GM18951 (cell line): ENCODE data around the gene CNTRL.
"Not testable (repeated sequence)": the region's sequence is repeated elsewhere in the genome, so short reads cannot be mapped to it uniquely, and the experiment has no call there.

Experiments
- POLR2A ChIP-seq: IDR thresholded peaks from 4 replicates; pipeline ENCODE4 v1.6.1; 2011; ENCODE audit warnings: mild to moderate bottlenecking; ENCODE audit not compliant: insufficient read length, insufficient read depth; ENCODE audit errors: extremely low read depth
- in situ Hi-C: fragments of 300-500 bp; cut with MboI; formaldehyde crosslinking; loops from one replicate; pipeline ENCODE4 v1.12.0; 2022; ENCODE audit warnings: low sequenced_read_pairs, mixed read lengths, inconsistent platforms; ENCODE audit not compliant: unreplicated experiment

CNTRL gene

DNA sequence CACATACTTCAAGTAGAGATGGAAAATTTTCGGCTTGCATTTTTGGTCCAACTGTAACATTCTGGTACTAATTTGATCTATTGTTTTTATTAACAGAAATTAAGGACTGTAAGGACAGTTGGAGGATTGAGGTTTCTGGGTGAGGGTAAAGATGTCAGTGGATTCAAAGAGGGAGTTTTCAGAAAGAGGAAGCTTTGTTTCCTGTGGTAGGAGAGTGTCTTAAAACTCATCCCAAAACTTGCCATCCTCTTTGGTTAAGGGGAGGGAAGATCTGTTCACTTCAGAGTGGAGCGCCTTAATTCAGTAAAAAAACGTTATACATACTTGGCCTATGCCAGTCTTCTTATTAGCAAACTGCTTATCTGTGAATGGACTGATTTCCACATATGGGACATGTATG, 13.8 kb downstream of the CNTRL start:
- no peak for TF ChIP-seq POLR2A
- in situ Hi-C loops = no loop called here

DNA sequence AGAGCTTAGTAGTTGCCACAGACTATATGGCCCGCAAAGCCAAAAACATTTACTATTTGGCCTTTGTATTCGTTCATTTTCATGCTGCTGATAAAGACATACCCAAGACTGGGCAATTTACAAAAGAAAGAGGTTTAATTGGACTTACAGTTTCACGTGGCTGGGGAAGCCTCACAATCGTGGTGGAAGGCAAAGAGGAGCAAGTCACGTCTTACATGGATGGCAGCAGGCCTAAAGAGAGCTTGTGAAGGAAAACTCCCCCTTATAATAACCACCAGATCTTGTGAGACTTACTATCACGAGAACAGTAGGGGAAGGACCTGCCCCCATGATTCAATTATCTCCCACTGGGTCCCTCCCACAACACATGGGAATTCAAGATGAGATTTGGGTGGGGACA, 16.0 kb downstream of the CNTRL start:
- in situ Hi-C loops = not testable (repeated sequence)

- in situ Hi-C loops = no loop called here
- TF ChIP-seq POLR2A = no peak
Measured at GRCh38 chr9:121095057-121095456, 20.3 kb downstream of the CNTRL start.

- in situ Hi-C loops = no loop called here
- TF ChIP-seq POLR2A = no peak
Measured at GRCh38 chr9:121098567-121099198, 23.9 kb downstream of the CNTRL start.

GRCh38 chr9:121104054-121104453, 29.3 kb downstream of the CNTRL start:
- in situ Hi-C loops = not testable (repeated sequence)

DNA sequence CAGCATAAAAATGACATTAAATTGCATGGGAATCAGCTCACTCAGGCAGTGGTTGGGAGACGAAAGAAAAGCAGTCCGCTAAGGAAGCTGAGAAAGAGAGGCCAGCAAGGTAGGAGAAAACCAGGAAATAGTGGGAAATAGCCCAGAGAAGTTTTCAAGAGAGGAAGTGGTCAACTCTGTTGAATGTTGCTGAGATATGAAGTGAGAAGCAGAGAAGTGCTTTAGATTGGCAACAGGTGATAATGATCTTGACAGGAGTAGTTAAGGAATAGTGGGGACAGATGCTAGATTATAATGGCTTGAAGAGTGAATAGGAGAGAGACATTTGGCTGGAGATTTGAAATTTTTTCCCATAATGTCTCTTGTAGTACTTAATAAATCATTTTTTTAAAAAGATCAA, 30.8 kb downstream of the CNTRL start:
- in situ Hi-C loops = no loop called here

GRCh38 chr9:121107029-121107428, 32.3 kb downstream of the CNTRL start:
- in situ Hi-C loops = no loop called here
- no peak for TF ChIP-seq POLR2A

More for the DNA sequence above, 30.8 kb downstream of the CNTRL start:
- TF ChIP-seq POLR2A = no peak

DNA sequence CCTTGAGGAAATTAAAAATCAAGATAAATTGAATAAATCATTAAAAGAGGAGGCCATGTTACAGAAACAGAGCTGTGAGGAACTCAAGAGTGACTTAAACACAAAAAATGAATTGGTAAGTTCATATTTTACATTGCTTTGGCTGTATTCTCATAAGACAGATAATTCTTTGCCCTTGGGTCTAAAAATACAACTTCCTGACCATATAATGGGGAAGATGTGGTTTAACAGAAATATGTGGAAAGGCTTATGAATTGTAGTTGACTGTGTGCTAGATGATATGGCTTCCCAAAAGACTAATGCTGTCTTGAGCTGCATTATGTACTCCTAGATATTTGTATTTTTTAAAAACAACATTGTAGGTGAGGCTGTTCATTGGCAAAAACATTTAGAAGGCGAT, 33.1 kb downstream of the CNTRL start:
- TF ChIP-seq POLR2A = no peak
- in situ Hi-C loops = no loop called here

DNA sequence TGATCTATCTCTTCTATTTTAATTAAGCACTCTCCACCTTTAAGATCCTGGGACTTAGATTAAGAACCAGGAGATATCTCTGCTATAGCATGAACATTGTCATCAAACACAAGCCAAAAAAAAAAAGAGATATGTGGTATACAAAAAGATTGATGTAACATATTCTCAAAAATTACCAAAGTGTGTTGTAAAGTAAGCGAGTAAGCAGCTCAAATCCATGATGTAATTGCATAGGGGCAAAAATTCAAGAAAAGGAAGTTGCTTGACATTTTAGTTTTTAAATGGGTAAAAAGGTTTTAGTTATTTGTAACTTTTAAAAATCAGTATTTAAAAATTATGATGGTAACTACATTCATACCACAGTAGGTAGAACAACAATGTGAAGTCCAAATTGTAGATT, 40.7 kb downstream of the CNTRL start:
- TF ChIP-seq POLR2A = no peak
- in situ Hi-C loops = no loop called here

GRCh38 chr9:121118266-121118665, 43.5 kb downstream of the CNTRL start:
- in situ Hi-C loops = no loop called here
- no peak for TF ChIP-seq POLR2A

DNA sequence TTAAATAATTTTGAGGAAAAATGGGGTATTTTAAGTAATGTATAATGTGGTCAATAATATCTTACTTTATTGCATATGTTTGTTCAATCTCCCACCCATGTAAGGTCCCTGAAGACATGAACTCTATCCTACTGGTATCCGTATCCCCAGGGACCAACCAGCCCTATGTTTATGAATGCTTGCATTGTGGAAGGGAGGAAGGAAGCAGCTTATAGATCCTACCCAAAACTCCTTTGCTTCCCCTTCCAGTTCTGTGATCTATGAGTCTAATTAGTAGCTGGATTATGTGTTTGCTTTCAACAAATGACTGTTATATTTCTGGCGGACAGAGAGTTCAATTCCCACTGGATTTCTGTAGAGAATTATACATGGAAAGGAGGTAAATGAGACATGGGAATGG, 45.6 kb downstream of the CNTRL start:
- no peak for TF ChIP-seq POLR2A
- in situ Hi-C loops = no loop called here

GRCh38 chr9:121121582-121122087, 46.9 kb downstream of the CNTRL start:
- TF ChIP-seq POLR2A = peak; percentile 61
- in situ Hi-C loops = no loop called here

DNA sequence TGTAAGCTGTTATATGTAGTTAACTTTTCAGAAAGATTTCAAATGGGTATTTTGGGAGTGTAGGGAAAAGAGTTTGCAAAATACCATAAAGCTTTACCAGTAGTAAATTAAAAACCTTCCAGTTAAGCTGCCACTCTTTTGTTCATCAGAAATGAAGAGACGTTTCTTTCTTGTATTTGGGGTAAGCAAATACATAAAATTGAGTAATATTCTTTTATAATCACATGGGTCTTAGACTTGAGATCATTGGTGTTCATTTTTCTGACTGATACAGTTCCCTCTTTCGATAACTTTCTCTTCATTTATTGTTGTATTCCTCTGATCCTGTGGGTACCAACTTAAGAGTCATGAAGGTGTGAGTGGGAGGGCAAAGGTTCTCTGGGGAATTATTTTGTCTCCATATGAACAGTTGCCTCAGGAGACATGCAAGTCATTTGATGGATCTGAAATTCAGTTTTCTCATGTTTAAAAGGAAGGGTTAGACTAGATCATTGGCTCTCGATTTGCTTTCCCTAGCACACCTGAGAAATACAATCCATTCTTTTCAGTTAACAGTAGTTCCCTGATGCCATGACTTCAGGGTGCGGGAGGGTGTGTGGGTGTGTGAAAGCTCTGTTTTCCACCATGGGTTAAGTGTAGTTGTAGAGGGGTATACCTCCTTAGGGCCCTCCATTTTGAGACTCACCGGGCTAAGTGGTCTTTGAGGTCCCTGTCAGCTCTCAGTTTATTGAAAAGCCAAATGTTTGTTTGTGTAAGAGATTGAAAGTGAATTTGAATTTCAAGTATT, 47.7 kb downstream of the CNTRL start:
- TF ChIP-seq POLR2A = no peak
- in situ Hi-C loops = no loop called here

- in situ Hi-C loops = no loop called here
- no peak for TF ChIP-seq POLR2A
Measured at GRCh38 chr9:121123816-121124535, 49.2 kb downstream of the CNTRL start.

DNA sequence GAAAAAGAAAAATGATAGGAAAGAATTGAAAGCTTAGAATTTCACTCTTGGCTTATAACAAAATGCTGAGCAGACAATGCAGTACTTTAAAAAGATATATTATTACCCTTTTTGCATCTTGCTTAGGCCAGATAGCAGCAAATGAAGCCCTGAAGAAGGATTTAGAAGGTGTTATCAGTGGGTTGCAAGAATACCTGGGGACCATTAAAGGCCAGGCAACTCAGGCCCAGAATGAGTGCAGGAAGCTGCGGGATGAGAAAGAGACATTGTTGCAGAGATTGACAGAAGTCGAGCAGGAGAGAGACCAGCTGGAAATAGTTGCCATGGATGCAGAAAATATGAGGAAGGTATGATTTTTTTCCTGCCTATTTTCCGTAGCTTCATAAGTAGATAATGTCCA, 50.8 kb downstream of the CNTRL start:
- TF ChIP-seq POLR2A = no peak
- in situ Hi-C loops = no loop called here

GRCh38 chr9:121129384-121129783, 54.6 kb downstream of the CNTRL start:
- in situ Hi-C loops = not testable (repeated sequence)
